ENCODE measurements around the gene DOCK11. TPM values are rescaled to one million over a fixed set of nuclear protein-coding genes. Genes with fewer than 3 reads are reported as not detected.

DOCK11 gene
- polyA plus RNA-seq, 1 of the 3 experiments (the other 2 are of a cell fraction): 34.8 TPM

DNA sequence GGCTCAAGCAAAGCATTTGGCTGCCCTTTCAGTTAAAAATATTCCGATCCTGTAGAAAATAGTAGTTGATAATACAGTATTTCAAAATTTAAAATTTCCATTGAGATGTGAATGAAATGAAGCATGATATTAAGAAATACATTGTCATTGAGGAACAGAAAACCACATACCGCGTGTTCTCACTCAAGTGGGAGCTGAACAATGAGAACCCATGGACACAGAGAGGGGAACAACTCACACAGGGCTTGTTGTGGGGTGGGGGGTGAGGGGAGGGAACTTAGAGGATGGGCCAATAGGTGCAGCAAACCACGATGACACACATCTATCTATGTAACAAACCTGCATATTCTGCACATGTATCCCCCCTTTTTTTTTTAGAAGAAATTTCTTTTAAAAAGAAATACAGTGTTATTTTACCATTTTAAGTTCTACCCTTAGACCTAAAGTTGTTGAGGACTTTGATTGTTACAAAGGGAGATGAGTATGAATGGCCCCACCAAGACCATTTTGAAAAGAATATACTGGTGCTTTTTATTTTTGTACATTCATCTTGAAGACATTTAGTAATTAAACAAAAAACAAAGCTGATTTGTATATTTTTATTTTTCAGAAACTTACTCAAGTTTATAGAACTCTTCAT, 179.8 kb downstream of the DOCK11 start:
- POLR2A ChIA-PET: no interaction called here

DNA sequence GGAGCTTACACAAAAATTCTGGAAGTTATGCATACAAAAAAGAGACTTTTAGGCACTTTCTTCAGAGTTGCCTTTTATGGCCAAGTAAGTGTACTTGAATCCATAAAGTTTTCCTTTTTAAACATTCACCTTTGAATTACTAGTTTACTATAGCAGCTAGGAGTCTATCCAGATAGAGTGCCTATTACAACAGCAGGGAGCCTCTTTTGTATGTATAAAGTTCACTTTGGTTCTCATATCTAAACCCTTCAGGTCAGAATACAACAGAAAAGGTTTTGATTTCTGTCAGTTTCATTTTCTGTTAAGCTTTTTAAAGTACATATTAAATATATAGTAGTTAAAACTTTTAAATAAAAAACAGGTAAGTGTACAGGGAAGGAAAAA, 180.3 kb downstream of the DOCK11 start:
- Histone ChIP-seq H3K9me2 (no peaks in the 10 kb centered on the region), H3K27me3 (ENCODE audit: insufficient read depth) (no peaks in the 10 kb centered on the region), H3K4me2 (no peak overlapping the region), H3K4me1 (ENCODE audit: control insufficient read depth in 1 of 2, insufficient read depth in 2 of 2, low read depth in 1 of 2, low read length in 1 of 2) (no peaks in the 10 kb centered on the region), H4K20me1 (ENCODE audit: insufficient read depth) (no peaks in the 10 kb centered on the region), H3F3A (replicated peaks; ENCODE audit: insufficient read depth) (no peaks in the 10 kb centered on the region), H3K36me3 (replicated peaks in 1 of 2; ENCODE audit: control insufficient read depth in 1 of 2, insufficient read depth in 2 of 2, low read length in 1 of 2) (peaks cover 15 to 29% of the 10 kb centered on the region in 2 experiments), H3K79me2 (ENCODE audit: insufficient read depth) (no peaks in the 10 kb centered on the region), H3K4me3 (ENCODE audit: low read depth in 2 of 2, low read length in 1 of 2) (no peak overlapping the region), H2AFZ (ENCODE audit: low read depth) (no peak overlapping the region), H3K9ac (no peak overlapping the region), H3K27ac (ENCODE audit: low read depth in 2 of 2, low read length in 1 of 2) (no peak overlapping the region), H3K9me3 (no peaks in the 10 kb centered on the region)
- no peak for TF ChIP-seq JUND (IDR thresholded peaks at IDR 0.05)
- TF ChIP-seq MEF2A (IDR thresholded peaks at IDR 0.05; ENCODE audit: borderline replicate concordance, low read depth): no peak
- no peak for TF ChIP-seq TAF1 (IDR thresholded peaks at IDR 0.05; ENCODE audit: borderline replicate concordance, low read depth, low read length)
- no peak for TF ChIP-seq EP300 (IDR thresholded peaks at IDR 0.05; ENCODE audit: borderline replicate concordance in 1 of 2, low read depth in 1 of 2, low read length in 1 of 2)
- TF ChIP-seq EZH2phosphoT487 (IDR thresholded peaks at IDR 0.05; ENCODE audit: borderline replicate concordance, low read depth): no peak
- TF ChIP-seq FOXM1 (IDR thresholded peaks at IDR 0.05; ENCODE audit: low read depth): no peak
- no peak for TF ChIP-seq NRF1 (IDR thresholded peaks at IDR 0.05; ENCODE audit: low read depth, low read length)
- TF ChIP-seq, protein P1, sequence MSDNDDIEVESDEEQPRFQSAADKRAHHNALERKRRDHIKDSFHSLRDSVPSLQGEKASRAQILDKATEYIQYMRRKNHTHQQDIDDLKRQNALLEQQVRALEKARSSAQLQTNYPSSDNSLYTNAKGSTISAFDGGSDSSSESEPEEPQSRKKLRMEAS (IDR thresholded peaks at IDR 0.05; ENCODE audit: low read depth): no peak
- TF ChIP-seq GABPA (IDR thresholded peaks at IDR 0.05; ENCODE audit: low read depth): no peak
- TF ChIP-seq, protein P2, sequence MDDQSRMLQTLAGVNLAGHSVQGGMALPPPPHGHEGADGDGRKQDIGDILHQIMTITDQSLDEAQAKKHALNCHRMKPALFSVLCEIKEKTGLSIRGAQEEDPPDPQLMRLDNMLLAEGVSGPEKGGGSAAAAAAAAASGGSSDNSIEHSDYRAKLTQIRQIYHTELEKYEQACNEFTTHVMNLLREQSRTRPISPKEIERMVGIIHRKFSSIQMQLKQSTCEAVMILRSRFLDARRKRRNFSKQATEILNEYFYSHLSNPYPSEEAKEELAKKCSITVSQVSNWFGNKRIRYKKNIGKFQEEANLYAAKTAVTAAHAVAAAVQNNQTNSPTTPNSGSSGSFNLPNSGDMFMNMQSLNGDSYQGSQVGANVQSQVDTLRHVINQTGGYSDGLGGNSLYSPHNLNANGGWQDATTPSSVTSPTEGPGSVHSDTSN (IDR thresholded peaks at IDR 0.05): no peak
- POLR2A ChIA-PET: no interaction called here
- CTCF ChIA-PET: no interaction called here
- DNase-seq: no peak

More for the DNA sequence above, 179.8 kb downstream of the DOCK11 start:
- Histone ChIP-seq H2AFZ (ENCODE audit: low read depth) (no peak overlapping the region), H3K27ac (ENCODE audit: low read depth in 2 of 2, low read length in 1 of 2) (no peak overlapping the region), H3K36me3 (replicated peaks in 1 of 2; ENCODE audit: control insufficient read depth in 1 of 2, insufficient read depth in 2 of 2, low read length in 1 of 2) (peaks cover 15 to 29% of the 10 kb centered on the region in 2 experiments), H3K4me3 (ENCODE audit: low read depth in 2 of 2, low read length in 1 of 2) (no peak overlapping the region), H3K9me2 (no peaks in the 10 kb centered on the region), H3K4me1 (ENCODE audit: control insufficient read depth in 1 of 2, insufficient read depth in 2 of 2, low read depth in 1 of 2, low read length in 1 of 2) (no peaks in the 10 kb centered on the region), H4K20me1 (ENCODE audit: insufficient read depth) (no peaks in the 10 kb centered on the region), H3K9ac (no peak overlapping the region), H3K4me2 (no peak overlapping the region), H3K9me3 (no peaks in the 10 kb centered on the region), H3K79me2 (ENCODE audit: insufficient read depth) (no peaks in the 10 kb centered on the region), H3F3A (replicated peaks; ENCODE audit: insufficient read depth) (no peaks in the 10 kb centered on the region), H3K27me3 (ENCODE audit: insufficient read depth) (no peaks in the 10 kb centered on the region)
- 72% methylated on average over 4 of the region's 4 CpGs for WGBS (ENCODE audit: low lambda C conversion rate)
- DNase-seq: no peak
- CTCF ChIA-PET: no interaction called here
- TF ChIP-seq SMC3 (IDR thresholded peaks at IDR 0.05; ENCODE audit: low read depth, low read length): no peak
- no peak for TF ChIP-seq MEF2A (IDR thresholded peaks at IDR 0.05; ENCODE audit: borderline replicate concordance, low read depth)
- TF ChIP-seq, protein P1 (IDR thresholded peaks at IDR 0.05; ENCODE audit: low read depth): no peak
- TF ChIP-seq EP300 (IDR thresholded peaks at IDR 0.05; ENCODE audit: borderline replicate concordance in 1 of 2, low read depth in 1 of 2, low read length in 1 of 2): no peak
- TF ChIP-seq GABPA (IDR thresholded peaks at IDR 0.05; ENCODE audit: low read depth): no peak
- TF ChIP-seq FOXM1 (IDR thresholded peaks at IDR 0.05; ENCODE audit: low read depth): no peak
- TF ChIP-seq EZH2phosphoT487 (IDR thresholded peaks at IDR 0.05; ENCODE audit: borderline replicate concordance, low read depth): no peak
- TF ChIP-seq CHD2 (IDR thresholded peaks at IDR 0.05; ENCODE audit: low read length, partially characterized antibody): no peak
- TF ChIP-seq FOXJ3 (CRISPR knock-in tag; IDR thresholded peaks at IDR 0.05): no peak
- TF ChIP-seq TCF12 (IDR thresholded peaks at IDR 0.05): no peak
- TF ChIP-seq NFIC (IDR thresholded peaks at IDR 0.05; ENCODE audit: borderline replicate concordance): no peak
- TF ChIP-seq, protein P3, sequence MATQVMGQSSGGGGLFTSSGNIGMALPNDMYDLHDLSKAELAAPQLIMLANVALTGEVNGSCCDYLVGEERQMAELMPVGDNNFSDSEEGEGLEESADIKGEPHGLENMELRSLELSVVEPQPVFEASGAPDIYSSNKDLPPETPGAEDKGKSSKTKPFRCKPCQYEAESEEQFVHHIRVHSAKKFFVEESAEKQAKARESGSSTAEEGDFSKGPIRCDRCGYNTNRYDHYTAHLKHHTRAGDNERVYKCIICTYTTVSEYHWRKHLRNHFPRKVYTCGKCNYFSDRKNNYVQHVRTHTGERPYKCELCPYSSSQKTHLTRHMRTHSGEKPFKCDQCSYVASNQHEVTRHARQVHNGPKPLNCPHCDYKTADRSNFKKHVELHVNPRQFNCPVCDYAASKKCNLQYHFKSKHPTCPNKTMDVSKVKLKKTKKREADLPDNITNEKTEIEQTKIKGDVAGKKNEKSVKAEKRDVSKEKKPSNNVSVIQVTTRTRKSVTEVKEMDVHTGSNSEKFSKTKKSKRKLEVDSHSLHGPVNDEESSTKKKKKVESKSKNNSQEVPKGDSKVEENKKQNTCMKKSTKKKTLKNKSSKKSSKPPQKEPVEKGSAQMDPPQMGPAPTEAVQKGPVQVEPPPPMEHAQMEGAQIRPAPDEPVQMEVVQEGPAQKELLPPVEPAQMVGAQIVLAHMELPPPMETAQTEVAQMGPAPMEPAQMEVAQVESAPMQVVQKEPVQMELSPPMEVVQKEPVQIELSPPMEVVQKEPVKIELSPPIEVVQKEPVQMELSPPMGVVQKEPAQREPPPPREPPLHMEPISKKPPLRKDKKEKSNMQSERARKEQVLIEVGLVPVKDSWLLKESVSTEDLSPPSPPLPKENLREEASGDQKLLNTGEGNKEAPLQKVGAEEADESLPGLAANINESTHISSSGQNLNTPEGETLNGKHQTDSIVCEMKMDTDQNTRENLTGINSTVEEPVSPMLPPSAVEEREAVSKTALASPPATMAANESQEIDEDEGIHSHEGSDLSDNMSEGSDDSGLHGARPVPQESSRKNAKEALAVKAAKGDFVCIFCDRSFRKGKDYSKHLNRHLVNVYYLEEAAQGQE (IDR thresholded peaks at IDR 0.05; ENCODE audit: low read depth, low read length): no peak
- no peak for TF ChIP-seq RAD21 (IDR thresholded peaks at IDR 0.05; ENCODE audit: low read length)
